Esophagus squamous epithelium (tissue), 4 donors: Measurements from ENCODE around the gene SCAPER.

Source experiments
- CTCF ChIP-seq, 6 experiments: fragments of 450-650 bp in 4 of 6; fragments of 200-600 bp in 2 of 6; sonication (generic) in 2 of 6; IDR thresholded peaks; one replicate each; pipeline ENCODE4 v1.5.1; 2016 to 2019; ENCODE audit warnings: antibody characterized with exemption in 6 of 6, mild to moderate bottlenecking in 4 of 6, moderate library complexity in 4 of 6
- POLR2A ChIP-seq, 4 donors: fragments of 450-650 bp; IDR thresholded peaks; one replicate each; pipeline ENCODE4 v1.6.1; 2017; ENCODE audit warnings: antibody characterized with exemption in 4 of 4, mild to moderate bottlenecking in 4 of 4, moderate library complexity in 3 of 4

DNA sequence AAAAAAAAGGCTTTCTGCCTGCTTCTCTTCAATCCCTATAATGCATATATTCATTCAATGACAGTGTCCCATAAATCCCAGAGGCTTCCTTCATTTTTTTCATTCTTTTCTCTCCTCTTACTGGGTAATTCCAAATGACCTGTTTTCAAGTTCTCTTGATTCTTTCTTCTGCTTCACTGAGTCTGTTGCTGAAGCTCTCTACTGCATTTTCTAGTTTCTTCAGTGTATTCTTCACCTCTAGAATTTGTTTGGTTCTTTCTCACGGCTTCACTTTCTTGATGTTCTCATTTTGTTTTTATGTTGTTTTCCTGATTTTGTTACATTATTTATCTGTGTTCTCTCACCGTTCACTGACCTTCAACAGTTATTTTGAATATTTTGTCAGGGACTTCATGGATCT, 141.6 kb downstream of the SCAPER start:
- TF ChIP-seq CTCF (IDR thresholded peaks at IDR 0.05) (no peak), POLR2A (IDR thresholded peaks at IDR 0.05) (no peak)
